ENCODE results near the gene RPTOR. TPM values are rescaled to one million over a fixed set of nuclear protein-coding genes. Genes with fewer than 3 reads are reported as not detected.

Gene RPTOR
- total and polyA plus RNA-seq, 4 donors = 12.4 to 46.1 (median 29.7) TPM

DNA sequence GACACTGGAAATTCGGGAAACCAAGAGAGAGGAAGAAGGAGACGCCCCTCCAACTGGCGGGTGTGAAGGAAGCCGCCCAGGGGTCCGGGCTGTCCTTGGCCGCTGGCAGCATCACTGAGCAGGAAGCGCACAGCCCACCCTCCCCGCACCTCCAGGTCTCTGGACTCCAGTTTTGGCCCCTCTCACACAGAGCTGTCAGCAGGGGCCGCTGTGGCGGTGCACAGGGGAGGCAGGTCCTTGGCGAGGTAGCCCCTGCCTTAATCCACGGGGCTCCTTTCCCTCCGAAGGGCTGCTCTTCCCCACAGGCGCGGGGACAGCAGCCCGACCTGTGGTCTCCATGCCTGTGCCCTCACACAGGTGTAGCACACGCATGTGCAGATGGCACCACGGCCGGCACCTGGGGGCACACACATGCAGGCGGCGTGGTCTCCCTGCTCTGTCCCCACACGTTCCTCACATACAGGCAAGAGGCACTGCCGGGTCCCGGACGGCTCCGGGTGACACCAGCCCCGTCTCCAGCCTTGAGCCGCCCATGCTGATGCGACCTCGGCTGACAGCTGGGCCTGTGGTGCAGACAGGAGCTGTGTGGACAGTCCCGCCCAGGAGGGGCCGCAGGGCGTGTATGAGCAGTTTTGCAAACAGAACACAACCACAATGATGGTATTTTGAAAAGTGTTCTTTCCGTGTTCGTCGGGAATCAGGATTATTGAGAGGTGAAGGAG is 420.4 kb downstream of the RPTOR start:
- Histone ChIP-seq H3K27ac (ENCODE audit: low read depth in 1 of 2, low read length in 1 of 2) (no peak overlapping the region), H3K4me1 (ENCODE audit: control insufficient read depth in 5 of 5, insufficient read depth in 5 of 5, low read length in 5 of 5) (peaks cover 4 to 29% (median 13%) of the 10 kb centered on the region in 5 donors), H3K36me3 (ENCODE audit: control insufficient read depth in 4 of 4, insufficient read depth in 4 of 4, low read length in 4 of 4) (peaks cover 0 to 30% (median 0%) of the 10 kb centered on the region in 4 donors), H3K9me3 (ENCODE audit: control insufficient read depth in 4 of 4, insufficient read depth in 3 of 4, low read length in 3 of 4) (peaks cover 0 to 3% (median 0%) of the 10 kb centered on the region in 4 donors), H3K9ac (ENCODE audit: insufficient read depth in 1 of 2, low read length in 2 of 2) (no peak overlapping the region), H3K4me3 (no peak overlapping the region), H3K27me3 (ENCODE audit: control insufficient read depth in 3 of 3, insufficient read depth in 3 of 3, low read length in 2 of 3) (no peaks in the 10 kb centered on the region)
- TF ChIP-seq CTCF (IDR thresholded peaks at IDR 0.05; ENCODE audit: control extremely low read depth, extremely low read depth) = no peak
- ATAC-seq (ENCODE audit: insufficient read depth, low FRiP score) (no peak), DNase-seq (no peak)
- 93 to 95% methylated on average over 34 to 36 of the region's 36 CpGs for WGBS, 2 donors

- TF ChIP-seq CTCF (IDR thresholded peaks at IDR 0.05; ENCODE audit: control extremely low read depth, extremely low read depth) = no peak
- Histone ChIP-seq H3K4me1 (ENCODE audit: control insufficient read depth in 5 of 5, insufficient read depth in 5 of 5, low read length in 5 of 5) (peaks cover 5 to 33% (median 17%) of the 10 kb centered on the region in 5 donors), H3K27me3 (ENCODE audit: control insufficient read depth in 3 of 3, insufficient read depth in 3 of 3, low read length in 2 of 3) (no peaks in the 10 kb centered on the region), H3K9ac (ENCODE audit: insufficient read depth in 1 of 2, low read length in 2 of 2) (no peak overlapping the region), H3K27ac (ENCODE audit: low read depth in 1 of 2, low read length in 1 of 2) (no peak overlapping the region), H3K9me3 (ENCODE audit: control insufficient read depth in 4 of 4, insufficient read depth in 3 of 4, low read length in 3 of 4) (peaks cover 0 to 4% (median 0%) of the 10 kb centered on the region in 4 donors), H3K36me3 (ENCODE audit: control insufficient read depth in 4 of 4, insufficient read depth in 4 of 4, low read length in 4 of 4) (peaks cover 0 to 25% (median 0%) of the 10 kb centered on the region in 4 donors), H3K4me3 (no peak overlapping the region)
- WGBS, 2 donors = 90 to 92% methylated on average over 21 of the region's 21 CpGs
- no peak for ATAC-seq (ENCODE audit: insufficient read depth, low FRiP score)
- DNase-seq = no peak
These were observed 421.0 kb downstream of the RPTOR start for GRCh38 chr17:80965606-80966005.

GRCh38 chr17:80967404-80967872 is 422.8 kb downstream of the RPTOR start:
- Histone ChIP-seq H3K4me1 (ENCODE audit: control insufficient read depth in 5 of 5, insufficient read depth in 5 of 5, low read length in 5 of 5) (peaks cover 5 to 27% (median 18%) of the 10 kb centered on the region in 5 donors), H3K9me3 (ENCODE audit: control insufficient read depth in 4 of 4, insufficient read depth in 3 of 4, low read length in 3 of 4) (peaks cover 0 to 4% (median 0%) of the 10 kb centered on the region in 4 donors), H3K27ac (ENCODE audit: low read depth in 1 of 2, low read length in 1 of 2) (no peak overlapping the region), H3K36me3 (ENCODE audit: control insufficient read depth in 4 of 4, insufficient read depth in 4 of 4, low read length in 4 of 4) (peaks cover 0 to 21% (median 0%) of the 10 kb centered on the region in 4 donors), H3K4me3 (no peak overlapping the region), H3K9ac (ENCODE audit: insufficient read depth in 1 of 2, low read length in 2 of 2) (no peak overlapping the region), H3K27me3 (ENCODE audit: control insufficient read depth in 3 of 3, insufficient read depth in 3 of 3, low read length in 2 of 3) (no peaks in the 10 kb centered on the region)
- WGBS, 2 donors = 90% methylated on average over 19 of the region's 19 CpGs
- DNase-seq (no peak), ATAC-seq (ENCODE audit: insufficient read depth, low FRiP score) (no peak)
- TF ChIP-seq CTCF (IDR thresholded peaks at IDR 0.05; ENCODE audit: control extremely low read depth, extremely low read depth) = no peak

Data from lung (tissue), 12 donors.